Activated CD8-positive, alpha-beta memory T cell treated with anti-CD3 and anti-CD28 coated beads, Interleukin-2, amount 50 U/mL, for 48 hours (primary cell): ENCODE results near the gene UNKL.

Experiments used
- DNase-seq: peaks from one replicate; pipeline ENCODE4 v3.0.0-alpha.2; 2020

Gene UNKL, protein sequence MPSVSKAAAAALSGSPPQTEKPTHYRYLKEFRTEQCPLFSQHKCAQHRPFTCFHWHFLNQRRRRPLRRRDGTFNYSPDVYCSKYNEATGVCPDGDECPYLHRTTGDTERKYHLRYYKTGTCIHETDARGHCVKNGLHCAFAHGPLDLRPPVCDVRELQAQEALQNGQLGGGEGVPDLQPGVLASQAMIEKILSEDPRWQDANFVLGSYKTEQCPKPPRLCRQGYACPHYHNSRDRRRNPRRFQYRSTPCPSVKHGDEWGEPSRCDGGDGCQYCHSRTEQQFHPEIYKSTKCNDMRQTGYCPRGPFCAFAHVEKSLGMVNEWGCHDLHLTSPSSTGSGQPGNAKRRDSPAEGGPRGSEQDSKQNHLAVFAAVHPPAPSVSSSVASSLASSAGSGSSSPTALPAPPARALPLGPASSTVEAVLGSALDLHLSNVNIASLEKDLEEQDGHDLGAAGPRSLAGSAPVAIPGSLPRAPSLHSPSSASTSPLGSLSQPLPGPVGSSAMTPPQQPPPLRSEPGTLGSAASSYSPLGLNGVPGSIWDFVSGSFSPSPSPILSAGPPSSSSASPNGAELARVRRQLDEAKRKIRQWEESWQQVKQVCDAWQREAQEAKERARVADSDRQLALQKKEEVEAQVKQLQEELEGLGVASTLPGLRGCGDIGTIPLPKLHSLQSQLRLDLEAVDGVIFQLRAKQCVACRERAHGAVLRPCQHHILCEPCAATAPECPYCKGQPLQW

GRCh38 chr16:1414532-1415260 lies at the start of gene UNKL:
UNKL (minus strand) TSS chr16:1414704; CDS start chr16:1414691, 13 bp downstream.
- DNase-seq, result peak; percentile 92

GRCh38 chr16:1461146-1461545 lies 46.6 kb upstream of the UNKL start:
- no peak for DNase-seq

DNA sequence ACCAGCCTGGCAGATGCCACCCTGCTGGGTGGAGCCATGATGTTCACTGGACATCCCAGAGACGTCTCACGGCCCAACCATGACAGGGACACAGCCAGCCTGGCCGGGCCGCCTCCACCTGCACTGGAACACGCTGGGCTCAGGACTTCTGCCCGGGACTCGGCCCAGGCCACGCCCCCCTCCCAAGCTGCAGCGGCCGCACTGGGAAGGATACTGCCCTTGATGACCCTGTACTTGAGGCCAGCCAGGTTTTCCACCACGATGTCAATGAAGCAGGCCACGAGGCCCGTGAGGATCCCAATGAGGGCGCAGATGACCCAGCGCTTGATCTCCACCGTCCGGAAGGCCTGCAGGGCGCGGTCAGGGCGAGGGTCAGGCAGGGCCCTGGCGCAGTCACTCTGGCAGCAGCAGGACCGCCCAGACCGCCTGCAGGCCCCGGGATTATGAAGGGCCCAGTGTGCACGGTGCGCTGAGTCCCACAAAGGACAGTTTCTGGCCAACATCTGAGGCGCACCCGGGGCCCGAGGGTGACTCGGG lies 46.2 kb upstream of the UNKL start:
- no peak for DNase-seq

GRCh38 chr16:1459967-1460366 lies 45.5 kb upstream of the UNKL start:
- DNase-seq, result no peak

GRCh38 chr16:1458977-1459341 lies 44.5 kb upstream of the UNKL start:
- DNase-seq, result no peak

DNA sequence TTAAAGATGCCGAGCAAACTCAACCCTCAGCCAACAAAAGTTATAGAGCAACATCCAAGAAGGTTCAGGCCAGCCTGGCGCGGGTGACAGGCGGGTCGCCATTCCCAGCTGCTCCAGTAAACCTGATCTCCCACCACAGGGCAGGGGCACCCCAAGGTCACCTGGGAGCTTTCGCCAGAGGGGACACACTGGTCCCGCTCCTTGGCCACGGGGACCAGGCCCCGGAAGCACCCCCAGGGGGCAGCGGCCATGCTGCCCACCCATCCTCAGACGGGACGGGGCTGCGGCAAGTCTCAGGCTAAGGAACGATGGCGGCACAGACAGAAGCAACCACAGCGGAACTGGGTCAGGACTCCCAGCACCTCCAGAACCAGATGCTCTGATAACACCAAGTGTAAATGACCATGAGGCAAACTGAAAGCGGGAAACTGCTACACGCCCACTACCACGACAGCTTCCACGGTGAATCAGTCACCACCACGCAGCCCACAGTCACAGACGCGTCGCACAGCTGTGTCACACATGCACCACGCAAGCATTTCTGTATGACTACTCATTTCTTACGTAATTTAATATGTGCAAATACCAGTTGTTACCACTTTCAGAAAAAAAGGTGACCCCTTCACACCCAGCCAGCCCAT lies 44.0 kb upstream of the UNKL start:
- peak; percentile 67 for DNase-seq

DNA sequence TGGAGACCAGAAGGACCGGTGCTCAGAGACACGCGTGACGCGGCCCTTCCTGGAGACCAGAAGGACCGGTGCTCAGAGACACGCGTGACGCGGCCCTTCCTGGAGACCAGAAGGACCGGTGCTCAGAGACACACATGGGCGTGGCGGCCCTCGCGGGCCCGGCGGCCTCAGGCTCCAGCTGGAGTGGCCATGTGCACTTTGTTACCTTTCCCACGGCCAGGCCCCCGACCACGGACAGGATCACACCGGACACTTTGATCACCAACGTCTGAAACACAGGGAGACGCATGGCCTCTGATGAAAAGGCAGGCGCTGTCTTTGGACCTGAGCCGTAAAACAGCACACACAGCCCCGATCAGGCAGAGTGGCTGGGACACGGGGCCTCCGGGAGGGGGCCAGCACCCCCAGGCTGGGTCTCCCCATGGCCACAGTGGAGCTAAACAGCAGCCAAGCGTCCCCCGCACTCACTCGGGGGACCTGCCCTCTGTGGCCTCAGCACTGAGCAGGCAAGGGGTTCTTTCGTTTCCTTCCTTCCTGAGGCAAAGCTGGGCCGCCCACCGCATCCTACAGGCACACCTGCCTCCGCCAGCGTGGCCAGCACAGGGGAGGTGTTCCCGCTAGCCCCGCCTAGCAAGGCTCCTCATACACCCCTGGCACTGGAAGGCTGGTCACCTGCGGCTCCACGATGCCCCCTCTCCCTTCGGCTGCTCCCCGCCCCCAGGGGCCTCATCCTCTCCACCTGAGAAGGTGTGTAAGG lies 43.2 kb upstream of the UNKL start:
- no peak for DNase-seq

DNA sequence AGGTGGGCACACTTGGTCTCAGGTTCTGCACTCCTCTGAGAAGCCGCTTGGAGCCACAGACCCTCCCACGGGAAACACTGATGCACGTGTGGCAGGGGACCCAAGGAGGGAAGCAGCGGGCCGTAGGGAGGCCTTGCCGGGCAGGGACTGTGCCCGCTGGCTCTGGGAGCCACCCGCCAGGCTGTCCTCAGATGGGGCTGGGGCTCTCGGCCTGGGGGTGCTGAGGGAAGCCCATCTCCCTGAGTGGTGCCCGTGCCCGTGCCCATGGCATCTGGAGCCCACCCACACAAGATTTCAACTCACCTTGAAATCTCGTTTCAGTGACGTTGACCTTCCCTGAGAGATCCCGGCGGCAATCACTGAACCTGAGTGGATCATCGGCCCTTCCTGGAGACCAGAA lies 42.4 kb upstream of the UNKL start:
- DNase-seq, result no peak

- no peak for DNase-seq
These were observed 41.0 kb upstream of the UNKL start for GRCh38 chr16:1455190-1456171.

GRCh38 chr16:1454561-1454960 lies 40.1 kb upstream of the UNKL start:
- DNase-seq, result no peak

GRCh38 chr16:1453316-1453715 lies 38.8 kb upstream of the UNKL start:
- no peak for DNase-seq

GRCh38 chr16:1452530-1452929 lies 38.0 kb upstream of the UNKL start:
- no peak for DNase-seq

DNA sequence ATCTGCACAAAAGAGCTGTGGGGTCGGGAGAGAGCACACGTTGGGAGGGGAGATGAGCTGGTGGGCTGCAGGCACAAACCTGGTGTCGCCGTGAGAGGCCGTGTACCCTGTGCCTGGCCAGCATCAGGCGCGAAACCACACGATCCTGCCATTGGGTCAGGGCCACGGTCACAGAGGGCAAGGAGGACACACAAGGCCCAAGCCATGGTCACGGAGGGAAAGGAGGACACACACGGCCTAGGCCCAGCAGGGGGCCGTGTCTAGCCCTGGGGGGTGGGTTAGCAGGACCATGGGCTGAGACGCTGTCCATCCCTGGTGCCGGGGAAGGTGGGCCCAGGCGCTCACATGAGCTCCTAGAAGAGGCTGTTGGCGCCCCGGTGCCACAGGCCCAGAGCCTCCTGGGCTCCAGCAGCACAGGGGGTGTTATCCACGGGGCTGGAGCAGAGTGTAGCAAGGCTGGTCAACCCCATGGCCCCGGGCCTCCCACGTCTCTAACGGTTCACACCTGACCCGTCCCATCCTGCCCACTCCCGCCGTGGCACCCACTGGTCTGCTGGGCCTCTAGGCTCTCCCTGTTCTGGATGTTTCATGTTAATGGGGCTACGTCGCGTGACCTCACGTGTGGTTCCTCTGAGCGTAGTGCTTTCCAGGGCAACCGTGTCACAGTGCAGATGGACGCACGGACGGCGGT lies 37.3 kb upstream of the UNKL start:
- no peak for DNase-seq

DNA sequence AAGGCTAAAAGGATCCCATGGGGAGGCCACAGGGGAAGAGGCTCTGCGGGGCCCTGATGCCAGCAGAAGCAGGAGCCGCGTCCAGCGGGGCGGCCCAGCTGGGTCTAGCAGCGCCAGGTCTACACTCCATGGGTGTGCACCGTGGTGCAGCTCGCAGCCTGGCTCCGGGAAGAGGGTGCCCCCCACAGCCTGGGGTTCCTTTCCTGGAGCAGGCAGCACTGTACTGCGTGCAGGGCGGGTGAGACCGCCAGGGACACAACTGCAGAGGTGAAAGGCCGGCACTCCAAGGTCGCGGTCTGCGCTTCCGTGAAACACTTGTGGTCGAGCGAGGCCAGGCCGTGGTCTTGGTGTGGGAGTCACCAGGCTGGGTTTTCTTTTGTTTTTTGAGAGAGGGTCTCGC lies 36.3 kb upstream of the UNKL start:
- no peak for DNase-seq

- DNase-seq, result no peak
These were observed 35.7 kb upstream of the UNKL start for GRCh38 chr16:1450218-1450617.

DNA sequence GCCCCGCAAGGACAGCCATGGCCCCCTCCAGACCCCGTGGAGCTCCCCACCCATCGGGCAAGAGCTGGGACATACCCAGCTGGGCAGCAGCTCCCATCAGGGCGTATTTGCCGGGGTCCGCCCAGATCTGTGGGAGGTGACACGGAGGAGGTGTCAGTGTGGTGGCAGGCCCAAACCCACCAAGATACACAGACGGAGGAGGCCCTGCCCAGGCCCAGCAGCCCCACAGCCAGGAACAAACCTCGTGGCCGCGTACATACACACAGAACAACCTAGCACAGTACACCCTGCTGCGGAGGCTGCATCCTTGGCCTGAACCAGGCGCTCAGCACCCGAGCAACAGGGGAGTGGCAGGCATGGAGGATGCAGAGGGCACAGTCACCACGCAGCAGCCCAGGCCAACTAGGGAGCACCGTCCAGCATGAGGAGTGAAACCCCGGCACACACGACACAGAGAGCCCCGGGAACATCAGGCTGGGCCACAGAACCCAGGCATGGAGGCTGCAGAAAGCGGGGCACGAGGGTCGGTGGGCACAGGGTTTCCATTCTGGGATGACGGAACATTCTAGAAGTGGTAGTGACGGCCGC lies 34.8 kb upstream of the UNKL start:
- no peak for DNase-seq

DNA sequence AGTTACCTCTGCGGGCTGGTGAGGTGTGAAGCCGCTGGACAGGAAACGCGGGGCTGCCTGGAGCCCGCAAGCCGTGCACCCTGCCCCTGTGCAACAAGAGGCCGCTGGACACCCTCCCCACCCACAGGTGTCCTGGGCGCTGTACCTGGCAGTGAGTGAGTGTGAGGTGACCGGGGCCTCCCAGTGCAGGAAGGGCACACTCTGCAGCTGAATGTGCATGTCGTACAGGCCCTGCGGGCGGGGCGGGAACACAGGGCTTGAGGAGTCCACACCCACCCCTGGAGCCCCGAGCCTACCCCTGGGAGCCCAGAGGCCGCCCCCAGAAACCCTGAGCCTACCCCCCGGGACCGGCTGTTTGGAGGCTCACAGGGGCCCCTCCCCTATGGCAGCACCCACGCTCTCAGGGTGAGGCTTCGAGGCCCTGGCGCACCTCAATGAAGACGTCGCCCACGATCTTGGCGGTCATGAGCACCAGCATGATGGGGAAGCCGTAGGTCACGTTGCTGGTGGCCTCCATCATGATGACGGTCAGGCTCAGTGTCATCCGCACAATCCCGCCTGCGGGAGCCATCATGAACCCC lies 34.1 kb upstream of the UNKL start:
- no peak for DNase-seq

- no peak for DNase-seq
These were observed 33.5 kb upstream of the UNKL start for GRCh38 chr16:1447965-1448364.

GRCh38 chr16:1446296-1447080 lies 32.0 kb upstream of the UNKL start:
- DNase-seq, result no peak
